ENCODE measurements around the gene COL5A1.

The COL5A1 gene

GRCh38 chr9:134707031-134707680 lies 65.6 kb downstream of the COL5A1 start (continued):
- TF ChIP-seq PATZ1 (CRISPR knock-in tag; IDR thresholded peaks at IDR 0.05; ENCODE audit: borderline replicate concordance) (peak; percentile 79; the same call in 1 of the 2 replicates), ISL1 (CRISPR knock-in tag; IDR thresholded peaks at IDR 0.05) (peak; percentile 93), TSHZ2 (CRISPR knock-in tag; IDR thresholded peaks at IDR 0.05) (0 out of 2 replicates have a peak, but pooled peaks have one; percentile 76), OSR1 (CRISPR knock-in tag; IDR thresholded peaks at IDR 0.05) (no peak), ARNTL (CRISPR knock-in tag; IDR thresholded peaks at IDR 0.05; ENCODE audit: borderline replicate concordance, low read depth) (no peak), ZNF70 (CRISPR knock-in tag; IDR thresholded peaks at IDR 0.05) (no peak), CREB5 (CRISPR knock-in tag; IDR thresholded peaks at IDR 0.05; ENCODE audit: low read depth) (no peak)

- ATAC-seq: no peak
Observed at GRCh38 chr9:134707731-134708671, 66.4 kb downstream of the COL5A1 start.

GRCh38 chr9:134708672-134709038 lies 67.1 kb downstream of the COL5A1 start:
- ATAC-seq: no peak
- TF ChIP-seq TSHZ2 (CRISPR knock-in tag; IDR thresholded peaks at IDR 0.05): no peak
- TF ChIP-seq GLIS3 (CRISPR knock-in tag; IDR thresholded peaks at IDR 0.05): no peak
- no peak for TF ChIP-seq PPARA (CRISPR knock-in tag; IDR thresholded peaks at IDR 0.05; ENCODE audit: borderline replicate concordance)
- no peak for TF ChIP-seq CREB5 (CRISPR knock-in tag; IDR thresholded peaks at IDR 0.05; ENCODE audit: low read depth)
- TF ChIP-seq ZFP3 (CRISPR knock-in tag; IDR thresholded peaks at IDR 0.05): no peak
- no peak for TF ChIP-seq ZNF8 (CRISPR knock-in tag; IDR thresholded peaks at IDR 0.05)
- no peak for TF ChIP-seq ARNTL (CRISPR knock-in tag; IDR thresholded peaks at IDR 0.05; ENCODE audit: borderline replicate concordance, low read depth)
- TF ChIP-seq ISL1 (CRISPR knock-in tag; IDR thresholded peaks at IDR 0.05): no peak
- TF ChIP-seq SNAI2 (CRISPR knock-in tag; IDR thresholded peaks at IDR 0.05): no peak
- TF ChIP-seq RARB (CRISPR knock-in tag; IDR thresholded peaks at IDR 0.05): no peak
- TF ChIP-seq CSRNP3 (CRISPR knock-in tag; IDR thresholded peaks at IDR 0.05): no peak
- TF ChIP-seq TCF4 (CRISPR knock-in tag; IDR thresholded peaks at IDR 0.05; ENCODE audit: borderline replicate concordance): no peak
- no peak for TF ChIP-seq POU6F1 (CRISPR knock-in tag; IDR thresholded peaks at IDR 0.05; ENCODE audit: borderline replicate concordance, low read depth)
- TF ChIP-seq OSR1 (CRISPR knock-in tag; IDR thresholded peaks at IDR 0.05): no peak

More at GRCh38 chr9:134707731-134708671, 66.4 kb downstream of the COL5A1 start:
- TF ChIP-seq ZNF8 (CRISPR knock-in tag; IDR thresholded peaks at IDR 0.05): no peak
- TF ChIP-seq ZNF70 (CRISPR knock-in tag; IDR thresholded peaks at IDR 0.05): no peak
- no peak for TF ChIP-seq SNAI2 (CRISPR knock-in tag; IDR thresholded peaks at IDR 0.05)
- no peak for TF ChIP-seq CSRNP3 (CRISPR knock-in tag; IDR thresholded peaks at IDR 0.05)

Data from SK-N-SH treated with all-trans-retinoic acid at 6 μM for 48 hours (cell line).